Measurements from ENCODE around the gene XPO6.

XPO6 gene

DNA sequence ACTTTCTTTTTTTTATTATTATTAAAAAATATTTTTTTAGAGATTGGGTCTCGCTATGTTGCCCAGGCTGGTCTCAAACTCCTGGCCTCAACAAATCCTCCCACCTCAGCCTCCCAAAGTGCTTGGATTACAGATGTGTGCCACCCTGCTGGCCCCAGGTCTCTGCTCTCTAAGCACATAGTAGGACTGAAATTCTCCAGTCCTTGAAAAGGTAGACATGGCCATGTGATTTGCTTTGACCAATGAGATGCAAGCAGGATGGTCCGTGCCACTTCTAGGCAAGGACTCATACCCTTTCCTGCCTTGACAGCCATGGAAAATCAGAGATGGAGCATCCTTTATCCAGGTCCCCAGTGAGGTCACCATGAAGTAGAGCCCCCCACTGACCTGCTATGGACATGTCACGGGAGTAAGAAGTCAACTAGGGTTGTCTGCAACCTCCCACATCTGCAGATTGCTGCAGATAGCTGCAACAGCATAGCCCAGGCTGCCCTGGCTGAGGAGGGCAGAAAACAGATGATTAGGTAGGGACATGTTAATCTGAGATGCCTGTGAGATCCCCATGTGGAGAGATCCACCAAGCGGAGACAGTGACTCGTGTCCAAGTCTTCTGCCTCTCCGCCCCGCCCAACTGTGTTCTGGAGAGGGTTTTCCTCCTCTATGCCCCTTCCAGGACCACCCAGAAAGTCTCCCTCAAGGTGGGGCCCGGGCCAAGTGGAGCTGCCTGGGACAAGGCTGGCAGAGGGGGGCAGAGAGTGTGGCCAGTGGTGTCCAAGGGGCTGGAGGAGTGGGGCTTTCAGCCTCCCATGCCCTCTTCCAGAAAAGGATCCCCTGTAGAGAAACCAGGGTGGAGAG lies 159.3 kb downstream of the XPO6 start:
- no peak for DNase-seq (ENCODE audit: low read depth)
- no peak for TF ChIP-seq POLR2A (IDR thresholded peaks at IDR 0.05; ENCODE audit: extremely low read depth, insufficient read length)
- no peak for TF ChIP-seq MYC (IDR thresholded peaks at IDR 0.05; ENCODE audit: low read depth, low read length)
- TF ChIP-seq, protein P1, sequence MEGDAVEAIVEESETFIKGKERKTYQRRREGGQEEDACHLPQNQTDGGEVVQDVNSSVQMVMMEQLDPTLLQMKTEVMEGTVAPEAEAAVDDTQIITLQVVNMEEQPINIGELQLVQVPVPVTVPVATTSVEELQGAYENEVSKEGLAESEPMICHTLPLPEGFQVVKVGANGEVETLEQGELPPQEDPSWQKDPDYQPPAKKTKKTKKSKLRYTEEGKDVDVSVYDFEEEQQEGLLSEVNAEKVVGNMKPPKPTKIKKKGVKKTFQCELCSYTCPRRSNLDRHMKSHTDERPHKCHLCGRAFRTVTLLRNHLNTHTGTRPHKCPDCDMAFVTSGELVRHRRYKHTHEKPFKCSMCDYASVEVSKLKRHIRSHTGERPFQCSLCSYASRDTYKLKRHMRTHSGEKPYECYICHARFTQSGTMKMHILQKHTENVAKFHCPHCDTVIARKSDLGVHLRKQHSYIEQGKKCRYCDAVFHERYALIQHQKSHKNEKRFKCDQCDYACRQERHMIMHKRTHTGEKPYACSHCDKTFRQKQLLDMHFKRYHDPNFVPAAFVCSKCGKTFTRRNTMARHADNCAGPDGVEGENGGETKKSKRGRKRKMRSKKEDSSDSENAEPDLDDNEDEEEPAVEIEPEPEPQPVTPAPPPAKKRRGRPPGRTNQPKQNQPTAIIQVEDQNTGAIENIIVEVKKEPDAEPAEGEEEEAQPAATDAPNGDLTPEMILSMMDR (IDR thresholded peaks at IDR 0.05; ENCODE audit: low read depth, low read length): no peak
- TF ChIP-seq, protein P2, sequence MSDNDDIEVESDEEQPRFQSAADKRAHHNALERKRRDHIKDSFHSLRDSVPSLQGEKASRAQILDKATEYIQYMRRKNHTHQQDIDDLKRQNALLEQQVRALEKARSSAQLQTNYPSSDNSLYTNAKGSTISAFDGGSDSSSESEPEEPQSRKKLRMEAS (IDR thresholded peaks at IDR 0.05; ENCODE audit: low read depth, low read length): no peak
- H3K4me3 ChIP-seq (ENCODE audit: low read depth, low read length): no peak overlapping the region

DNA sequence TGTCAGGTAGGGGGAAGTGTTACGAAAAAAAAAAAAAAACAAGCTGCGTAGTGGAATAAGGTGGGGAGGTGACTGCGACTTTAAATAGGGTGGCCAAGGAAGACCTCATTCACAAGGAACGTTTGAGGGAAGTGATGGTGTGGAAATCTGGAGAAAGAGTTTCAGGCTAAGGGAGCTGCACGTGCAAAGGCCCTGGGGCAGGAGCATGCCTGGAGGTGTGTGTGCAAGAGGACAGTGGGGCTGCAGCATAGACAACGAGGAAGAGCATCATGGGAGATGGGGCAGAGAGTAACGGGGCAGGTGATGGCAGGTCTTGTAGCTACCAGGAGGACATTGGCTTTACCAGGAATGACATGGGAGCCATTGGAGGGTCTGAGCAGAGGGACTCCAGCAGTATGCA lies 160.3 kb downstream of the XPO6 start:
- no peak for TF ChIP-seq POLR2A (IDR thresholded peaks at IDR 0.05; ENCODE audit: extremely low read depth, insufficient read length)
- no peak overlapping the region for H3K4me3 ChIP-seq (ENCODE audit: low read depth, low read length)
- DNase-seq (ENCODE audit: low read depth): no peak
